ENCODE results near the gene CHD8.

GRCh38 chr14:21467616-21468015 is 11.7 kb upstream of the CHD8 start:
- TF ChIP-seq ZFP30 (CRISPR knock-in tag; IDR thresholded peaks at IDR 0.05), result no peak
- TF ChIP-seq TOX (CRISPR knock-in tag; IDR thresholded peaks at IDR 0.05; ENCODE audit: borderline replicate concordance), result no peak
- no peak for TF ChIP-seq ZFP3 (CRISPR knock-in tag; IDR thresholded peaks at IDR 0.05)
- no peak for TF ChIP-seq ZNF8 (CRISPR knock-in tag; IDR thresholded peaks at IDR 0.05)
- no peak for TF ChIP-seq RARB (CRISPR knock-in tag; IDR thresholded peaks at IDR 0.05)
- no peak for TF ChIP-seq GLIS3 (CRISPR knock-in tag; IDR thresholded peaks at IDR 0.05)
- no peak for TF ChIP-seq OSR1 (CRISPR knock-in tag; IDR thresholded peaks at IDR 0.05)
